HG03025 (cell line): ENCODE results near the gene GFY.
"Not testable (repeated sequence)": the region's sequence is repeated elsewhere in the genome, so short reads cannot be mapped to it uniquely, and the experiment has no call there.

Experiments
- ATAC-seq: cut with Tn5 transposase; IDR thresholded peaks from one replicate; pipeline ENCODE4 v1.9.1; 2021; ENCODE audit warnings: mild to moderate bottlenecking, moderate library complexity; ENCODE audit not compliant: unreplicated experiment, low FRiP score

Gene GFY

DNA sequence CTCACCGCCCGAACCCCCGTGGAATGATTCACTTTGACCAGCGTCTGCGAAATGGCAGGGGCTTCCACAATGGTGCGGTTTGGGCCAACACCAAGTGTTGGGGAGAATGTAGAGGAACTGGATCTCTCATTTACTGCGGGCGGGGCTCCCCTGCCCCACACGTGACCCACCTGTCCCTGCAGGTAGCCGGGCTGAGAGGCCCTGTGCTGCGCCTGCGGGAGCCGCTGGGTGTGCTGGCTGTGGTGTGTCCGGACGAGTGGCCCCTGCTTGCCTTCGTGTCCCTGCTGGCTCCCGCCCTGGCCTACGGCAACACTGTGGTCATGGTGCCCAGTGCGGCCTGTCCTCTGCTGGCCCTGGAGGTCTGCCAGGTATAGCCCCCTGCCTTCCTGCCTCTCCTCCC, 43.0 kb downstream of the GFY start:
- no peak for ATAC-seq

DNA sequence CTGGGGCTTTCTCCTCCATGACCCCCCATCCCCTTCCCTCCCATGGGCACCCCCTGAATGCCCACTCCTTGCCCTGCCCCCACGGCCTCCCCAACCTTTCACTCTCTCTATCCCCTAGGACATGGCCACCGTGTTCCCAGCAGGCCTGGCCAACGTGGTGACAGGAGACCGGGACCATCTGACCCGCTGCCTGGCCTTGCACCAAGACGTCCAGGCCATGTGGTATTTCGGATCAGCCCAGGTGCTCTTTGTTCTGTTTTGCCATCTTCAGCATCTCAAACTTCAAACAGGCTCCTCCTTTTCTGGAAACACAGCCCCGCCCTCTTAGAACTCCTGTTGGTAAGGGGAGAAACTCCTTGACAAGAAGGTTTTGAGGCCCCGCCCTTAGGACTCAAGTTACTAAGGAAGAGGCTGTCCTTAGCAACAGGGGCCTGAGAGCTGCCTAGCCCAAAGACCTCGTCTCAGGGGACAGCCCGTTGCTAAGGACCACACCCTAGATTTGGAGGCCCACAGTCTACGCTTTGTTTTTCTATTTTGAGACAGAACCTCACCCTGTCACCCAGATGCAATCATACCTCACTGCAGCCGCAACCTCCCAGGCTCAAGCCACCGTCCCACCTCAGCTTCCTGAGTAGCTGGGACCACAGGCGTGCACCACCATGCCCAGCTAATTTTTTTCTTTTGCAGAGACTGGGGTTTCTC, 43.7 kb downstream of the GFY start:
- peak; percentile 42 for ATAC-seq

DNA sequence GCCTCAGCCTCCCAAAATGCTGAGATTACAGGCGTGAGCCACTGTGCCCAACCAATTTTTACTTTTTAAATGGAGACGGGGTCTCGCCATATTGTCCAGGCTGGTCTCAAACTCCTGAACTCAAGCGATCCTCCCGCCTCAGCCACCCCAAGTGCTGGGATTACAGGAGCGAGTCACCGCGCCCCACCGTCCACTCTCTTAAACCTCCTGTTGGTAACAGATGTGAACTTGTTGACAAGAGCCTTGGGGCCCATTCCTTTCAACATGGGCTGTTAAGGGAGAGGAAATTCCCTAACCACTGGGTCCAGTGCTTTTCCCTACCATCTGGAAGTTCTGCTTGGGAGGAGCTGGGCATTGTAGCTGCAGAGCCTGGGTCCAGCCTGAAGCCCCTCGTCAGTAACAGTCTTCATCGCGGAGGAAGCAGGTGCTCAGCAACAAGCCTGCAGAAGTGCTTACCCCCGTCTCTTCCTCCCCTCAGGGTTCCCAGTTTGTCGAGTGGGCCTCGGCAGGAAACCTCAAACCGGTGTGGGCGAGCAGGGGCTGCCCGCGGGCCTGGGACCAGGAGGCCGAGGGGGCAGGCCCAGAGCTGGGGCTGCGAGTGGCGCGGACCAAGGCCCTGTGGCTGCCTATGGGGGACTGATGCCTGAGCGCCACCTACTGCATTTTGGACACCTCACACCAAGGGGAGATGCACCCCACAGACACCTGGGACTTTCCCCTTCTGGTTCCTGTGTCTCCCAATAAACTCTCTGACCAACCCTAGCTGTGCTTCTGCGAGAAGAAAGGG, 44.8 kb downstream of the GFY start:
- ATAC-seq = no peak

DNA sequence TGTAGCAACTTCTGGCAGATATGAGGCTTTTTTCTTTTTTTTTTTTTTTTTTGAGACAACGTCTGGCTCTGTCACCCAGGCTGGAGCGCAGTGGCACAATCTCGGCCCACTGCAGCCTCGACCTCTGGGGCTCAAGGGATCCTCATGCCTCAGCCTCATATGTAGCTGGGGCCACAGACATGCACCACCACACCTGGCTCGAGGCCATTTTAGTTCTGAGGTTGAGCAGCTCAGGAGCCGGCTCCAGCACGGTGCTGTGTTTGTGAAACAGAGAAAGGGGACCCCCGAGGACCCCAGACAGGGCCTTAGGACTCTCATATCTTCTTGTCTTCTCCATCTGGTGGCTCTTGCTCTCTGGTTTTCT, 45.4 kb downstream of the GFY start:
- no peak for ATAC-seq

DNA sequence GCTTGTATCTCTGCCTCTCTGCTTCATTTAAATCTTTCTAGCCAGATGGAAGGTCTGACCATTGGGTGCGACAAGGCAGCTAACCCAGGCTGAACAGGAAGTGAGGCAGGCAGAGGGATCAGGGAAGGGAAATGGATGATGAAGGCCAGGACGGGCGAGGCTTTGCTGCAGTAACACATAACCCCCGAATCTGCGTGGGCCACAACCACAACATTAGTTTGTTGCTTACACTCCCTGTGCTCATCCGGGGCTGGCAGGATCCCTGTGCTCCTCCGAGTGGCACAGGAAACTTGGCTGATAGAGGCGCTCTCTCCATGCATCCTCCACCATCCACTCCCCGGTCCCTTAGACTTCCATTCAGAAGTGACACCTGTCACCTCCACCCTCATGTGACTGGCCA, 47.7 kb downstream of the GFY start:
- ATAC-seq = no peak

DNA sequence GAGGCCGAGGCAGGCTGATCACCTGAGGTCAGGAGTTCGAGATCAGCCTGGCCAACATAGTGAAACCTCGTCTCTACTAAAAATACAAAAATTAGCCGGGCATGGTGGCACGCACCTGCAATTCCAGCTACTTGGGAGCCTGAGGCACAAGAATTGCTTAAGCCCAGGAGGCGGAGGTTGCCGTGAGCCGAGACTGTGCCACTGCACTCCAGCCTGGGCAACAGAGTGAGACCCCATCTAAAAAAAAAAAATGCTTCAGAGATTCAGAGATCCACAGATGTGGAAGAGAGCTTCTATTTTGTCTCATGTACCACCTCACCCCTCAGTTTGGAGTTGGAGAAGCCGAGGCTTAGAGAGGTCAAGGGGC, 48.3 kb downstream of the GFY start:
- not testable (repeated sequence) for ATAC-seq

DNA sequence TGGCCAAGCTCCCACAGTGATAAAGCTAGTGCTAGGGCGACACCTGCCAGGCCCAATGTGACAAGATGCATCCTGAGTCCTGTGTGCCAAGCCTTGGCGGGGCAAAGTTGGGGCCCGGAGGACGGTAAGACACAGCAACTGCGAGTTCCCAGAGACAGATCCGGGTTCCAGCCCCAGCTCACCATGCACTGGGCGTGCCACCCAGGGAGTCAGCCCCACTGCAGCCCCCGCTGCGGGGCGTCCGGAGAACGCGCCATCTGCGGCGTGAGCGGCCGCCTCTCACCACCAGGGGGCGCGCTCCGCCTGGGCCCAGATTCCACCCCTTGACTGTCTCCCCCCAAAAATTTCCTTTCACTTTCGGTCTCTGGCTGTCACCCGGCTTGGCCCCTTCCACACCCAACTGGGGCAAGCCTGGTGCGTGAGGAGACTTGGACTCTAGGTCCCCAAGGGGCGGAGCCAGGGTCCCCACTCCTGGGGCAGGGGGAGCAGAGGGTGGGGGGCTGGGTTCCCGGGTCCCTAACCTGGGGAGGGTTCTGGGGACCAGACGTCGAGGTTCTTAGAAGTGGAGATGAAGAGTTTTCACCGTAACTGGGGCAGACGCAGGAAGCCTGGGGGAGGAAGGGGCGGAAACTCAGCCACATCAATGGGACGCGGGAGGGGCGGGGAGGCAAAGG, 48.8 kb downstream of the GFY start, which contains the start of gene FLT3LG:
FLT3LG (plus strand) TSS at position 348 of the 674 bp plus-strand sequence. CDS start 425 bp downstream, outside the sequence.
- no peak for ATAC-seq

DNA sequence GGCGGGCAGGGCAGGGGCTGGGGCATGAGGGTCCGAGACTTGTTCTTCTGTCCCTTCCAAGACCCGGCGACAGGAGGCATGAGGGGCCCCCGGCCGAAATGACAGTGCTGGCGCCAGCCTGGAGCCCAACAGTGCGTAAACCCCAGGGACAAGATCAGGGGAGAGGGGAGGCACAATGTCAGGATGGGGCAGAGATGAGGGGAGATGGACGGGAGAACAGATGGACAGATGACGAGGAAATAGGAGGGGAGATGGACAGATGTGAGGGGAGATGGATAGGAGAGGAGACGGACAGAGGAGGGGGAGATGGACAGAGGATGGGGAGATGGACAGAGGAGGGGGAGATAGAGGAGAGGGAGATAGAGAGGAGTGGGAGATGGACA, 49.3 kb downstream of the GFY start:
- no peak for ATAC-seq

DNA sequence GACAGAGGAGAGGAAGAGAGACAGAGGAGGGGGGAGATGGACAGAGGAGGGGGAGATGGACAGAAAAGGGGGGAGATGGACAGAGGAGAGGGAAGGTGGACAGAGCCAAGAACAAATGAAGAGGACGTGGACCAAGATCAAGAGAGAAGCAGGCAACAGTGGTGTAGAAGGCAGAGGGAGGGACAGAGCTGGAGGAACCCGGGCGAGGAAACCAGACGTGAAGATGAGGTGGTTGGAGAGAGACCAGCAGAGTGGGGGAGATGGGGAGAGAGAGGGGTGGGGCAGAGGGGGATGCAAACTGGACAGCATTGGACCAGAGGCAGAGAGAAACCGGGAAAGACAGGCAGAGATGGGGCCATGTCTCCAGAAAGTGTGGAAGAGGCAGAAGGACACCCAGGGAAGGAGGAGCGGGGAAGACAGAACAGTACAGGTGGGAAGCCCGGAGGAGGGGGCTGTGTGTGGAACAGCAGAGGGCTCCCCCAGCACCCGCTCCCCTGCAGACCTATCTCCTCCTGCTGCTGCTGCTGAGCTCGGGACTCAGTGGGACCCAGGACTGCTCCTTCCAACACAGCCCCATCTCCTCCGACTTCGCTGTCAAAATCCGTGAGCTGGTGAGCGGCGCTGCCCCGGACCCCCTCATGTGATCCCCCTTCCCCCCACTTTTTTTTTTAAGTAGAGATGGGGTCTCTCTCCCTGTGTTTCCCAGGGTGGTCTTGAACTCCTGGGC, 50.2 kb downstream of the GFY start:
- ATAC-seq = no peak

DNA sequence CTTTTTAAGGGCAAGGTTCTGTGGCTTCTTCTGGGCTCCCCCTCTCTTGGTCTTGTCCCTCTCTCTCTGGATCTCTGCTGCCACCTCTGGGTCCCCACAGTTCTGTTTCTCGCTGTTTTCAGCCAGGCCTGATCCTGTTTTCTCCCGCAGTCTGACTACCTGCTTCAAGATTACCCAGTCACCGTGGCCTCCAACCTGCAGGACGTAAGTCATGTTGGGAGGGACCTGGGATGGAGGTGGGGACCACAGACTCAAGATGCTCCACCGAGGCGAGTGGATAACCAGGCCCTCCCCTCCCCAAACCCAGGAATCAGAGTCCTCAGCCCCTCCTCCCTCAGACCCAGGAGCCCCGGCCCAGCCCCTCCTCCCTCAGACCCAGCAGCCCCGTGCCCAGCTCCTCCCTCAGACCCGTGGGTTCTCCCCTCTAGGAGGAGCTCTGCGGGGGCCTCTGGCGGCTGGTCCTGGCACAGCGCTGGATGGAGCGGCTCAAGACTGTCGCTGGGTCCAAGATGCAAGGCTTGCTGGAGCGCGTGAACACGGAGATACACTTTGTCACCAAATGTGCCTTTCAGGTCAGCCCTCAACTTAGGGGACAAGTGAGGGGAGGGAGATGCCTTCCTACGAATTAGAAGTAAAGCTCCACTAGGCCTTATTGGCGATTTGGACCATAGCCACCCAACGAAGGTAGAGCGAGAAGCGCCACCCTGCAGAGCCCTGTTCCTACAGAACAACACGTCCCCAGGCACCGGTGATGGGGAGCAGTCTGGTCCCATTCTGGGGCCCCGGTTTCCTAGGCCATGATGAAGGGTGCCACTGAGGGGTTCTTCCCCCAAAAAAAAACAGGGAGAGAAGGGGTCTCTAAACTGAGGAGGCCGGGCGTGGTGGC, 51.0 kb downstream of the GFY start:
- ATAC-seq = no peak
